H1 (cell line): ENCODE results near the gene CEP72. TPM values are rescaled to one million over a fixed set of nuclear protein-coding genes. Genes with fewer than 3 reads are reported as not detected.

Experiments used
- CTCF ChIA-PET: fragments of 300-600 bp; sonication (Branson Sonifier 250); formaldehyde crosslinking; loops from one replicate; lab custom pipeline; 2021; ENCODE audit not compliant: partially characterized antibody; lab: Charles Lee
- POLR2A ChIA-PET: fragments of 300-600 bp; sonication (Branson Sonifier 250); formaldehyde crosslinking; loops from one replicate; lab custom pipeline; 2021; ENCODE audit warnings: inconsistent platforms; ENCODE audit not compliant: partially characterized antibody; lab: Charles Lee
- DNase-seq, 2 experiments: peaks; one replicate each; pipeline versions ENCODE4 v3.0.0 to v3.0.0-alpha.2; 2010 to 2022; ENCODE audit warnings: low spot score in 2 of 2, low read depth in 1 of 2, mixed read lengths in 1 of 2
- FAIRE-seq: peaks from 2 replicates; lab custom pipeline; 2011; peaks lifted over from hg19 to GRCh38; lab: Jason Lieb, UNC
- H2AFZ ChIP-seq: 2 replicates; pipeline ENCODE4 v1.8.1; 2012; ENCODE audit warnings: low read length, inconsistent platforms
- H2AK5ac ChIP-seq: 2 replicates; pipeline ENCODE4 v1.6.1; 2013; ENCODE audit warnings: low read depth, low read length
- H2BK120ac ChIP-seq: replicated peaks from 2 replicates; pipeline ENCODE3; 2013; ENCODE audit warnings: low read depth, low read length, inconsistent platforms
- H2BK12ac ChIP-seq: 2 replicates; pipeline ENCODE4 v1.6.1; 2013; ENCODE audit warnings: low read depth, low read length
- H2BK15ac ChIP-seq: 2 replicates; pipeline ENCODE4 v1.6.1; 2013; ENCODE audit warnings: low read length
- H2BK20ac ChIP-seq: 2 replicates; pipeline ENCODE4 v1.6.1; 2013; ENCODE audit warnings: low read length
- H2BK5ac ChIP-seq: 2 replicates; pipeline ENCODE4 v1.6.1; 2013; ENCODE audit warnings: low read depth, low read length
- H3K14ac ChIP-seq: 2 replicates; pipeline ENCODE4 v1.6.1; 2013; ENCODE audit warnings: inconsistent platforms; ENCODE audit not compliant: insufficient read length
- H3K18ac ChIP-seq: 2 replicates; pipeline ENCODE4 v1.6.1; 2013; ENCODE audit warnings: low read length; ENCODE audit errors: extremely low read depth
- H3K23ac ChIP-seq: 2 replicates; pipeline ENCODE4 v1.6.1; 2013; ENCODE audit warnings: inconsistent platforms; ENCODE audit not compliant: insufficient read length
- H3K23me2 ChIP-seq: 2 replicates; pipeline ENCODE4 v1.6.1; 2013; ENCODE audit warnings: low read depth, low read length
- H3K27ac ChIP-seq: 2 replicates; pipeline ENCODE4 v1.6.1; 2011; ENCODE audit warnings: low read depth, low read length, inconsistent platforms
- H3K27me3 ChIP-seq, 4 experiments: replicated peaks in 1 of 4; 1 replicate in 1 of 4; 2 replicates in 3 of 4; pipeline versions ENCODE4 v1.6.1 to v1.8.1; 2011 to 2013; ENCODE audit warnings: low read length in 3 of 4, mild to moderate bottlenecking in 3 of 4, inconsistent platforms in 2 of 4, mixed read lengths in 2 of 4, moderate library complexity in 1 of 4; ENCODE audit not compliant: control insufficient read depth in 3 of 4, insufficient read depth in 3 of 4; ENCODE audit errors: extremely low read depth in 1 of 4
- H3K36me3 ChIP-seq, 4 experiments: 2 replicates each; pipeline versions ENCODE4 v1.6.1 to v1.8.1; 2011 to 2013; ENCODE audit warnings: mild to moderate bottlenecking in 4 of 4, low read length in 3 of 4, moderate library complexity in 2 of 4, control low read depth in 1 of 4, inconsistent platforms in 1 of 4; ENCODE audit not compliant: insufficient read depth in 4 of 4, control insufficient read depth in 2 of 4
- H3K4ac ChIP-seq: replicated peaks from 2 replicates; pipeline ENCODE3; 2013; ENCODE audit warnings: low read length, low read depth, mixed read lengths, inconsistent platforms; ENCODE audit not compliant: insufficient read length
- H3K4me1 ChIP-seq, 4 experiments: replicated peaks in 1 of 4; 1 replicate in 1 of 4; 2 replicates in 3 of 4; pipeline versions ENCODE4 v1.6.1 to v1.8.1; 2011 to 2013; ENCODE audit warnings: low read length in 3 of 4, inconsistent platforms in 2 of 4, mixed read lengths in 1 of 4; ENCODE audit not compliant: insufficient read depth in 4 of 4, control insufficient read depth in 3 of 4
- H3K4me2 ChIP-seq, 2 experiments: 2 replicates each; pipeline versions ENCODE4 v1.6.1 to v1.8.1; 2011 to 2013; ENCODE audit warnings: low read depth in 2 of 2, low read length in 2 of 2, control low read depth in 1 of 2, inconsistent platforms in 1 of 2, mild to moderate bottlenecking in 1 of 2; ENCODE audit not compliant: insufficient read depth in 1 of 2
- H3K4me3 ChIP-seq, 4 experiments: fragments of 200-600, 300-600 bp in 1 of 4; sonication (generic), shearing (Covaris generic), sonication (Bioruptor Twin) in 1 of 4; 2 replicates each; pipeline versions ENCODE4 v1.5.1 to v1.8.1; 2011 to 2016; ENCODE audit warnings: low read length in 4 of 4, low read depth in 3 of 4, control low read depth in 2 of 4, inconsistent platforms in 2 of 4, mild to moderate bottlenecking in 2 of 4, mixed read lengths in 1 of 4, moderate library complexity in 1 of 4; ENCODE audit not compliant: insufficient read depth in 2 of 4; ENCODE audit errors: extremely low read depth in 1 of 4
- H3K56ac ChIP-seq: replicated peaks from 2 replicates; pipeline ENCODE3; 2013; ENCODE audit warnings: low read depth, mild to moderate bottlenecking, mixed read lengths, low read length, inconsistent platforms; ENCODE audit not compliant: insufficient read length
- H3K79me1 ChIP-seq: 2 replicates; pipeline ENCODE4 v1.6.1; 2013; ENCODE audit warnings: low read depth, low read length, control low read depth
- H3K79me2 ChIP-seq, 2 experiments: 2 replicates each; pipeline versions ENCODE4 v1.6.1 to v1.8.1; 2012 to 2013; ENCODE audit warnings: low read length in 2 of 2, mild to moderate bottlenecking in 2 of 2, inconsistent platforms in 1 of 2; ENCODE audit not compliant: insufficient read depth in 2 of 2, control insufficient read depth in 1 of 2
- H3K9ac ChIP-seq, 4 experiments: replicated peaks in 1 of 4; 1 replicate in 1 of 4; 2 replicates in 3 of 4; pipeline versions ENCODE4 v1.6.1 to v1.8.1; 2011 to 2013; ENCODE audit warnings: low read depth in 3 of 4, low read length in 3 of 4, control low read depth in 2 of 4, mild to moderate bottlenecking in 2 of 4, moderate library complexity in 2 of 4, inconsistent platforms in 1 of 4; ENCODE audit errors: extremely low read depth in 1 of 4
- H3K9me3 ChIP-seq, 2 experiments: 2 replicates each; pipeline versions ENCODE4 v1.6.1 to v1.8.1; 2012 to 2013; ENCODE audit warnings: mild to moderate bottlenecking in 2 of 2, moderate library complexity in 2 of 2, control low read depth in 1 of 2, inconsistent platforms in 1 of 2, low read depth in 1 of 2, low read length in 1 of 2, mixed read lengths in 1 of 2; ENCODE audit not compliant: insufficient read depth in 2 of 2
- H4K20me1 ChIP-seq, 2 experiments: replicated peaks in 1 of 2; 2 replicates each; pipeline versions ENCODE3 to v1.8.1; 2011 to 2013; ENCODE audit warnings: inconsistent platforms in 2 of 2, low read length in 2 of 2, mild to moderate bottlenecking in 1 of 2; ENCODE audit not compliant: insufficient read depth in 2 of 2, control insufficient read depth in 1 of 2
- H4K5ac ChIP-seq: 2 replicates; pipeline ENCODE4 v1.6.1; 2013; ENCODE audit warnings: low read length, low read depth, mixed read lengths, inconsistent platforms; ENCODE audit not compliant: insufficient read length
- H4K8ac ChIP-seq: 2 replicates; pipeline ENCODE4 v1.8.0; 2013; ENCODE audit warnings: mild to moderate bottlenecking, moderate library complexity, low read length, inconsistent platforms; ENCODE audit not compliant: insufficient read depth; ENCODE audit errors: extremely low read depth
- H4K91ac ChIP-seq: replicated peaks from 2 replicates; pipeline ENCODE3; 2013; ENCODE audit warnings: low read length, mixed read lengths, inconsistent platforms; ENCODE audit not compliant: insufficient read length
- GABPA ChIP-seq: IDR thresholded peaks from 2 replicates; pipeline ENCODE4 v1.6.1; 2011; ENCODE audit warnings: mild to moderate bottlenecking, low read length, moderate library complexity, borderline replicate concordance; ENCODE audit not compliant: insufficient read depth
- SRF ChIP-seq: IDR thresholded peaks from 2 replicates; pipeline ENCODE4 v1.6.1; 2011; ENCODE audit warnings: mild to moderate bottlenecking, low read depth, low read length, moderate library complexity
- ZNF274 ChIP-seq: IDR thresholded peaks from 2 replicates; pipeline ENCODE4 v1.7.0; 2012; ENCODE audit warnings: low read length, borderline replicate concordance; ENCODE audit errors: extremely low read depth
- WGBS, 2 experiments: shearing (Covaris generic) in 1 of 2; methylation state at CpG; one replicate each; pipeline versions ENCODE4 v1.1.6 to v1.1.7; 2013 to 2015; ENCODE audit warnings: low lambda C conversion rate in 2 of 2, mixed read lengths in 2 of 2, inconsistent platforms in 1 of 2, low coverage in 1 of 2, missing lambda C conversion rate in 1 of 2; ENCODE audit not compliant: insufficient replicate concordance in 2 of 2, insufficient coverage in 1 of 2, insufficient read length in 1 of 2; ENCODE audit errors: extremely low coverage in 1 of 2, missing lambda C conversion rate in 1 of 2; 5-methylcytosine and 5-hydroxymethylcytosine counted together
- polyA plus RNA-seq, 7 experiments: library from polyadenylated mRNA; depleted of rRNA in 3 of 7; stranded (reverse) in 5 of 7; unstranded in 2 of 7; fragments of >200 nt in 5 of 7; fragments of 200-250 nt in 2 of 7; gene quantifications; 1 replicate in 5 of 7; 2 replicates in 1 of 7; 4 replicates in 1 of 7; pipeline versions ENCODE4 v1.2.1 to v1.2.3, GENCODE V29; 2011 to 2013; ENCODE audit warnings: missing spikeins in 2 of 7, mixed read lengths in 2 of 7
- total RNA-seq: library from RNA; stranded (reverse); fragmentation: NEBNext Ultra II Directional; extraction: Animal tissue kit (Norgen Biotek cat#: 25700); gene quantifications from 2 replicates; pipeline ENCODE4 v1.2.1, GENCODE V29; 2021

CEP72 gene
- total and polyA plus RNA-seq, 2 of the 8 experiments (the other 6 are each of a cell fraction or from before 2014, with no cell fraction given): 13.1 to 19.6 TPM

- Histone ChIP-seq H4K20me1 (peaks cover 0 to 13% of the 10 kb centered on the region in 2 experiments), H4K8ac (no peak overlapping the region), H3K9ac (no peak overlapping the region), H4K91ac (no peak overlapping the region), H2BK20ac (no peak overlapping the region), H2BK5ac (no peak overlapping the region), H3K27me3 (peaks cover 0 to 2% (median under 1%) of the 10 kb centered on the region in 4 experiments; a peak in 2 of 7 replicates), H3K4me1 (peaks cover 0 to 2% (median 0%) of the 10 kb centered on the region in 4 experiments; a peak in 3 of 7 replicates), H2AK5ac (no peak overlapping the region), H4K5ac (no peak overlapping the region), H2AFZ (no peak overlapping the region), H3K9me3 (no peaks in the 10 kb centered on the region), H3K14ac (no peak overlapping the region), H3K56ac (no peak overlapping the region), H2BK15ac (no peak overlapping the region), H2BK12ac (no peak overlapping the region), H3K23me2 (peaks cover 2% of the 10 kb centered on the region; the same call in 1 of the 2 replicates), H3K18ac (no peak overlapping the region), H3K23ac (no peak overlapping the region), H3K36me3 (no peaks in the 10 kb centered on the region), H3K27ac (no peak overlapping the region), H3K79me1 (no peaks in the 10 kb centered on the region; the same call in 1 of the 2 replicates), H2BK120ac (no peak overlapping the region), H3K4me3 (no peak overlapping the region), H3K4ac (no peak overlapping the region), H3K4me2 (no peak overlapping the region), H3K79me2 (no peaks in the 10 kb centered on the region)
- WGBS, 2 experiments: 79% methylated on average over 17 of the region's 21 CpGs; no CpG with 5 or more reads in 1 of the 2 experiments
- FAIRE-seq (no peak), DNase-seq (no peak)
- CTCF ChIA-PET: interaction anchor here (0.6 to 1.1 kb wide), 3 partner anchors 39 to 257 kb away, joined by 3 read pairs; no protein-coding TSS in a partner anchor
- POLR2A ChIA-PET: interaction anchor here (0.6 kb wide), 1 partner anchor 258 kb away, joined by 3 read pairs; no protein-coding TSS in a partner anchor
- TF ChIP-seq GABPA: no peak
- no peak for TF ChIP-seq ZNF274
- no peak for TF ChIP-seq SRF
Measured at GRCh38 chr5:606526-607399, 5.4 kb upstream of the CEP72 start.
